Raji (cell line): Measurements from ENCODE around the gene NR1H3.
A peak's percentile ranks its signal among the peaks of the same experiment; 100 is the strongest.

Experiments
- POLR2A ChIP-seq: IDR thresholded peaks from 2 replicates; pipeline ENCODE4 v1.6.1; 2011; ENCODE audit warnings: low read depth, low read length, control low read depth; ENCODE audit not compliant: insufficient read depth

The NR1H3 gene

GRCh38 chr11:47257517-47258316 lies at the start of gene NR1H3:
Gene NR1H3, plus strand, starts transcription at chr11:47257996. Its CDS starts 1,221 bp downstream, at chr11:47259217.
- no peak for TF ChIP-seq POLR2A

GRCh38 chr11:47208628-47209027 lies 49.2 kb upstream of the NR1H3 start:
- TF ChIP-seq POLR2A = no peak

- no peak for TF ChIP-seq POLR2A
These were observed 44.9 kb upstream of the NR1H3 start for GRCh38 chr11:47212938-47213337.

GRCh38 chr11:47213950-47214565 lies 43.7 kb upstream of the NR1H3 start:
- peak; percentile 65 for TF ChIP-seq POLR2A

- peak; percentile 40; the same call in 1 of the 2 replicates for TF ChIP-seq POLR2A
These were observed 42.4 kb upstream of the NR1H3 start for GRCh38 chr11:47215366-47215910.

- no peak for TF ChIP-seq POLR2A
These were observed 41.5 kb upstream of the NR1H3 start for GRCh38 chr11:47216121-47216798.

- TF ChIP-seq POLR2A = no peak
These were observed 37.4 kb upstream of the NR1H3 start for GRCh38 chr11:47220401-47220821.

GRCh38 chr11:47222696-47223095 lies 35.1 kb upstream of the NR1H3 start:
- no peak for TF ChIP-seq POLR2A

- TF ChIP-seq POLR2A = no peak
These were observed 32.0 kb upstream of the NR1H3 start for GRCh38 chr11:47225552-47226400.

GRCh38 chr11:47229161-47229560 lies 28.6 kb upstream of the NR1H3 start:
- no peak for TF ChIP-seq POLR2A

- no peak for TF ChIP-seq POLR2A
These were observed 24.7 kb upstream of the NR1H3 start for GRCh38 chr11:47233051-47233450.

- TF ChIP-seq POLR2A = no peak
These were observed 23.7 kb upstream of the NR1H3 start for GRCh38 chr11:47233989-47234668.

- TF ChIP-seq POLR2A = no peak
These were observed 23.1 kb upstream of the NR1H3 start for GRCh38 chr11:47234669-47235100.

GRCh38 chr11:47235163-47235562 lies 22.6 kb upstream of the NR1H3 start:
- TF ChIP-seq POLR2A = no peak

- no peak for TF ChIP-seq POLR2A
These were observed 21.3 kb upstream of the NR1H3 start for GRCh38 chr11:47236482-47236881.

- TF ChIP-seq POLR2A = 0 out of 2 replicates have a peak, but pooled peaks have one; percentile 12
These were observed 17.9 kb upstream of the NR1H3 start for GRCh38 chr11:47239852-47240251.
